GM18868 (cell line): ENCODE results near the gene FBXL4.

Experiments
- ATAC-seq: cut with Tn5 transposase; IDR thresholded peaks from one replicate; pipeline ENCODE4 v1.9.1; 2021; ENCODE audit warnings: mild to moderate bottlenecking, moderate library complexity; ENCODE audit not compliant: unreplicated experiment

Gene FBXL4

DNA sequence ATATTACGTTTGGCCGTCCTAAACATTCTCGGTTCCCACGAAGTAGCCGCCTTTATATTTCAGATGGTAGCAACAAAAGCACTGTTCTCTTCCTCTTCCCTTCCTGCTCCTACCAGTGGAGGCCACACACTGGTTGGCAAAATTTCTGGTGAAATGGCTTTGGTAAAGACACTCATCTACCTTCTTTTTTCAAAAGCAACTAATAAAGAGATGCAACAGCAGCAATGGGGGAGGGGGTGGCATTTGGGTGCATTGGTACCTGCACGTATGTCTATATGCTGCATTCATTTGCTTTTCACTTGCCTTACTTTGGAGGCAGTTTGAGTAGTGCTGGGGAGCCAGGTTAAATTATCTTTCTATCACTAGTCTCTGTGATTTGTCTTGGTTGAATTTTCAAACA lies 107.4 kb downstream of the FBXL4 start:
- ATAC-seq = no peak

DNA sequence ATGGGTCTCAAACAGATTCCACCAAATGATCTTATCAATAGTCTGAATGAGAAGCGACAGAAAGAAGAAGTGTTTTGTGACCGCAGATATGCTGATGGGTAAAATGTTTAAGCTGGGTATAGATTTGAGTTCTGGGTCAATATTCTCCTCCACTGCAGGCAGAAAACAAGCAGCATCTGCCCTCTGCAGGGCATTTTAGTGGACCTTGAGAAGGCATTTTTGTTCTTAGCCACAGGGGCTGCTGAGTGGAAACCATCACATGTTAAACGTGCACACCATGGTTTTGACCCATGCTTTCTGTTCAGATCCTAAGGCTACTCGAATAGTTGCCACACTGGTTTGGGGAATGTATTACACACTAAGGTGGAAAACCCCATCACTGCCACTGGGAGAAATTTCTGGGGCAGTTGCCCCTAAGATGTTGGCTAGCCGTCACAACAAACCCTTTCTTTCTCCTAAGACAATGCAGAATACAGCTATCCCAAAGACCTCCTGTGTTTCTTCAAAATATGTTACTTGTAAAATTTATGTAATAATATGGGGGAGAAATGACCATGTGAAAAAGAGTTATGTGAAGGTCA lies 107.9 kb downstream of the FBXL4 start:
- ATAC-seq = no peak

DNA sequence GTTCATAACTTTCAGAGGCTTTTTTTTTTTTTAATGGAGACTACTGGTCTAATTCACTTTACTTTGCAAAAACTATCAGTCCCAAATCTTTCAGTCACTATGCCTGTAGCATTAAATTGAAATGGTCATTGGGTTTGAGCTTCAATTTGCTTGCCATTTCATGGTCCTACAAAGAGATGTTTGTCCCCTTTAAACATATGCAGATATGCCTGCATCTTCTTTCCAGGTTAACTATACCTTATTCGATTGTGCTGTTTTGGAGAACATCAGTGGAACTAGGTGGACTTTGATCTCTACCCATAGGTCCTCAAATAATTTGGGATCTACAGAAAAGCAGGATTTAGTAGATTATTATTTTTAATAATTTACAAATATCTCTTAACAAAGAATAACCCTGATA lies 108.8 kb downstream of the FBXL4 start:
- ATAC-seq = no peak

DNA sequence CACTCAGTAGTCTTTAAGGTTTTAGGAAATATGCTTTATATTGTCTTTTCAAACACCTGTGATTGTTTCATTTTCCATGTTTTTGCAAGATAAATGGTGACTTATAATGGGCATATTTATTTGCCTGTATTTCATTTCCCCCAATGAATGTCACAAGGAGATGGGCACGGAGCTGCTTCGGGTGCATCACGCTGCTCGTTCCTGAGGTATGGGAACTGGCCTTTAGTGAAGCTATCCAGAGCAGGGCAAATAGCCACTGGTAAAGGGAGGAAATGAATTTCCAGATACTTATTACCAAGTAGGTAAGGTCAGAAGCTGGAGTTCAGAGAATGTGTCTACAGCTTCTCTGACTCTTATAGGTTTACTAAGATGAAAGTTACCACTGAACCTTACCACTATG lies 109.7 kb downstream of the FBXL4 start:
- no peak for ATAC-seq

DNA sequence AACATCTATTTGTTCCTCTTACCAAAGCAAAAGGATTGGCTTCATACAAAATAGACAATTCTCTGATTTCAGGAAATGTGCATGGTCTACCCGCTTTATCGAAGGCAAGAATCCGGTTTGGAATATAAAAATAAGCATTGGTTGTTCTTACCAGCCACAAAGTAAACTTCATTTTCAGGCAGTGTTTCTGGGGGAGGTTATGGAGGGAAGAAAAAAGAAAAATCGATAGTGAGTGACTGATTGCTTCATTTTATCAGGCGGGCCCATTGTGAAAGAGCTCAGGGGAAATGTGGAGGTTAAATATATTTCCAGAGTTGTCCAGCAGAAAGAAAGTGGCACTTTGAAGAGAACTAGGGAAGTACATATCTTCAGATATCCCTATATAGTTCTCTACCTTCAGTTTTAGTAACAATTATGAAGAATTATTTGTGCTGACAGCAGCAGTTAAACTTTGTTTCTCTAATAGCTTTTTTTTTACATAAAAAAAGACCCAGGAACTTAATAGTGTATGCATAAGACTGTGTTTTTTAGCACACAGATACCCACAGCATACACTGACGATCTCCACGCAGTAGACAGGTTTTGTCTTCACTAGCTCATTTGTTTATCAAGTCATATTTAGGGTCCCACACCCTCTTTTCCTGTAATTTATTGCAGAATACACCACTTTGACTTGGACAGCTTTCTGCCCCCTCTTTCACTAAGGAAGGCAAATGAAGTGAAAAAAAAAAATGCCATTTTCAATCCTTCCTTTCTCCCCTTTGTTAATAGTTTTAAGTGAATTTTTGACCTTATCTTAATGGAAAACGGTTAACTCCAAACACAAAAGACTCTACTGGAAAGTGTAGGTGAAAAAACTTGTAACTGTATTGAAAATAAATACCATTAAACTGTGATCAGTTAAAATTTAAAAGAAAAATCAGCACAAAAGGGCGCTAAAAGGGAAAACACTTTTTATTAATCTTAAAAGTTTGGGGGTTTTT lies 110.5 kb downstream of the FBXL4 start:
- no peak for ATAC-seq

DNA sequence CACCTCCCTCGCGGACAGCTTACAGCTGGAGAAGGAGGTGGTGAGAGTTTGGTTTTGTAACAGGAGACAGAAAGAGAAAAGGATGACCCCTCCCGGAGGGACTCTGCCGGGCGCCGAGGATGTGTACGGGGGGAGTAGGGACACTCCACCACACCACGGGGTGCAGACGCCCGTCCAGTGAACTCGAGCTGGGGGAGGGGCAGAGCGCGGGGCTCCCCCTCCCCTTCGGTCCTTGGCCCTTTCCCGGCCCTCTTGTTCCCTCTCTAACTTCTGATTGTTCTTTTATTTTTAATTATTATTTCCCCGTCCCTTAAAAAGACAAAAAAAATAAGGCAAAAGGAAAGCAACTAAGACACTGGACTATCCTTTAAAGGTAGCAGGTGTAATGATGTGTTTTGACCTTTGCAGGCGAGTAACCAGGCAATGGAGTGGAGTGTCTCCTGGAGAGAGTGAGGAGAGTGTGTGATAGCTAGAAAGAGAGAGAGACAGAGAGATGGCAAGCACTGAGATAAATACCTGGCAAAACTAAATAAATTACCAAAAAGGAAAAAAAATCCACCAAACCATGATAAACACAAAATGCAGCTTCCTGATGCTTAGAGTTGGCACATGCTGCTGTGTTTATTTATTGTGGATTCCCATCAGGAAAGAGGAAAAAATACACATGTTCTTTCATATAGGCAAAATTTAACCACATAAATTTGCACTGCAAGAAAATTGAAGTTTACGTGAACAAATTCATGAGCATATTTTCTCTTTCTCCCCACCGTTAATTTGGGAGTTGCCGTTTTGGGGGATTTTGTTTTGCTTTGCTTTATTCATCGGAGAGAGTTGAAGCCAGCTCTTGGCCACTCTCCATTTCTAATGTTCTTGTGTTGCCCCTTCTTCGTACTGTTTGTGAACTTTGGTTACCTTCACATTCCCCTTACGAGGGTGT lies 111.5 kb downstream of the FBXL4 start:
- ATAC-seq = no peak

DNA sequence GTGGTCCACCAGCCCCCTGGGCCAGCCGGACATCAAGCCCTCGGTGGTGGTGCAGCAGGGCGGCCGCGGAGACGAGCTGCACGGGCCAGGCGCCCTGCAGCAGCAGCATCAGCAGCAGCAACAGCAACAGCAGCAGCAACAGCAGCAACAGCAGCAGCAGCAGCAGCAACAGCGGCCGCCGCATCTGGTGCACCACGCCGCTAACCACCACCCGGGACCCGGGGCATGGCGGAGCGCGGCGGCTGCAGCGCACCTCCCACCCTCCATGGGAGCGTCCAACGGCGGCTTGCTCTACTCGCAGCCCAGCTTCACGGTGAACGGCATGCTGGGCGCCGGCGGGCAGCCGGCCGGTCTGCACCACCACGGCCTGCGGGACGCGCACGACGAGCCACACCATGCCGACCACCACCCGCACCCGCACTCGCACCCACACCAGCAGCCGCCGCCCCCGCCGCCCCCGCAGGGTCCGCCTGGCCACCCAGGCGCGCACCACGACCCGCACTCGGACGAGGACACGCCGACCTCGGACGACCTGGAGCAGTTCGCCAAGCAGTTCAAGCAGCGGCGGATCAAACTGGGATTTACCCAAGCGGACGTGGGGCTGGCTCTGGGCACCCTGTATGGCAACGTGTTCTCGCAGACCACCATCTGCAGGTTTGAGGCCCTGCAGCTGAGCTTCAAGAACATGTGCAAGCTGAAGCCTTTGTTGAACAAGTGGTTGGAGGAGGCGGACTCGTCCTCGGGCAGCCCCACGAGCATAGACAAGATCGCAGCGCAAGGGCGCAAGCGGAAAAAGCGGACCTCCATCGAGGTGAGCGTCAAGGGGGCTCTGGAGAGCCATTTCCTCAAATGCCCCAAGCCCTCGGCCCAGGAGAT lies 112.4 kb downstream of the FBXL4 start:
- ATAC-seq = no peak

DNA sequence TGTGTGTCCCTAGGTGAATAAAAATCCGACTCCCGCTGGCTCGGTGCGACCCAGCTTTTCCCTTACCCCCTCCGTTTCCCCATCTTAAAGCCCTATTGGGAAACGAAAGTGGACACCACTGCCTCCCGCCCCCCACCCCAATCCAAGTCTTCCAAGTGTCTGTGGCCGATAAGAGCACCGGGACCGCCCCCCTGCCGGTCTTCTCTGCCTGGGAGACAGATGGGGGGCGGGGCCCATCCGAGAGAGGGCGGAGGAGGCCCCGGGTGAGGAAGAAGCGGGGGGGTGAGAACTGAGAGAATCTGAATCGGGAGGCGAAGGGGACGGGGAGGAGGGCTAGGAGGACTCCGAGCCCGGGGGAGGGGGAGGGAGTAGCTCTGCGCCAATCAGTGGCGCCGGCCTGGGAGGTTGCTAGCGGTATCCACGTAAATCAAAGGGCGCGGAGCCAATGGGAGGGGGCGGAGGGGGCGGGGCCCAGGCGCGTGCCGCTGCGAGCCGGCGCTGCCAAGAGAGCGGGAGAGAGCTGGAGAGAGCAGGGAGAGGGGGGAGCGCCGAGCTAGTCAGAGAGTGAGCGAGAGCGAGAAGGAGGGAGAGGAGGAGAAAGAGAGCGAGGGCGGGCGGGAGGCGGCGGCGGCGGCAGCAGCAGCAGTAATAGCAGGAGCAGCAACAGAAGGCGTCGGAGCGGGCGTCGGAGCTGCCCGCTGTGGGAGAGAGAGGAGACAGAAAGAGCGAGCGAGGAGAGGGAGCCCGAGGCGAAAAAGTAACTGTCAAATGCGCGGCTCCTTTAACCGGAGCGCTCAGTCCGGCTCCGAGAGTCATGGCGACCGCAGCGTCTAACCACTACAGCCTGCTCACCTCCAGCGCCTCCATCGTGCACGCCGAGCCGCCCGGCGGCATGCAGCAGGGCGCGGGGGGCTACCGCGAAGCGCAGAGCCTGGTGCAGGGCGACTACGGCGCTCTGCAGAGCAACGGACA lies 113.4 kb downstream of the FBXL4 start, which contains the start of gene POU3F2:
Gene POU3F2, plus strand, starts transcription at position 515 of the 972 bp plus-strand sequence. Its CDS starts 300 bp downstream, at position 815.
- peak; percentile 45 for ATAC-seq

DNA sequence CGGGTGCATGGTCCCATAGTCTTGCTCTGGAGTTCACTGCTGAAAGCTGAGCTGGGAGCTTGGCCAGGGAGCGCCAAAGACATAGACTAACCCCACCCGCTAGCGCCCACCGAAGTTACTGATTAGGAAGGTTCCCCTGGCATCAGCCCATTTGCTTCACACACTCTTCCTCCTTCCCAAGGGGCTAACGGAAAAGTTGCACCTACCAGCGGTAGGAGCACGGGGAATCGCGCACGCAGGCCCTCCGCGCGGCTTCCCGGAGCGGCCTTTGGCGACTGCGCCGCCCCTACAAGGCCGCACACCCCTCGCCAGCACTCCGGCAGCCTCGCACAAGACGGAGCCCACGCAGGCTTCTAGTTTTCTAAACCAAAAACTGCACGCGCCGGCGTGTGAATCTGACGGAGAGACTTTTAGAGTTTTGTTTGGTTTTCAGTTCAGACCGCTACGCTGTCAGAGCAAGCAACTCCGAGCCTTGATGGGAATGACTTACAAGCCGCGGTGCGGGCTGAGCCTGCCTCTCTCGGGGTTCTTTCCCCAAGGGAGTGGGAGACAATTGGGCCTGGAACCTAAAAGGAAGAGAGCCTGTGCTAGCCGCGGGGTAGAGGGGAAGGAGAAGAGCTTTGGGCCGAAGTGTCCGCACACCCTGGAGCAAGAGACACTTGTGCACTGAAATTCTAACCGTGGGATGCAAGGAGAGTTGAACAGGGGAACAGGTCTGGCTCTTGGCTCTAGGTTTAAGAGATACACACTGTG lies 114.3 kb downstream of the FBXL4 start:
- peak; percentile 7 for ATAC-seq

DNA sequence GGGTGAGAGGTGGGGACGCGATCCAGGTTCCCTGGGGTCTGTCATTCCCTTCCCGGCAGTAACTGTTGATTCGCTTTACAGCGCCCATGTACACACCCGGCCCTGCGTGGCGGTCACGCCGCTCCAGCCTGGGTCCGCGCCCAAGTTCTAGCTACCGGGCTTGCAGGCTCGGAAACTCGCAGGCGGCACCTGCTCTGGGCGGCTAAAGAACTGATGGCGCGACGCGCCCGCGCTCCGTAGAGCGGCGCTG lies 114.8 kb downstream of the FBXL4 start:
- ATAC-seq = peak; percentile 38

DNA sequence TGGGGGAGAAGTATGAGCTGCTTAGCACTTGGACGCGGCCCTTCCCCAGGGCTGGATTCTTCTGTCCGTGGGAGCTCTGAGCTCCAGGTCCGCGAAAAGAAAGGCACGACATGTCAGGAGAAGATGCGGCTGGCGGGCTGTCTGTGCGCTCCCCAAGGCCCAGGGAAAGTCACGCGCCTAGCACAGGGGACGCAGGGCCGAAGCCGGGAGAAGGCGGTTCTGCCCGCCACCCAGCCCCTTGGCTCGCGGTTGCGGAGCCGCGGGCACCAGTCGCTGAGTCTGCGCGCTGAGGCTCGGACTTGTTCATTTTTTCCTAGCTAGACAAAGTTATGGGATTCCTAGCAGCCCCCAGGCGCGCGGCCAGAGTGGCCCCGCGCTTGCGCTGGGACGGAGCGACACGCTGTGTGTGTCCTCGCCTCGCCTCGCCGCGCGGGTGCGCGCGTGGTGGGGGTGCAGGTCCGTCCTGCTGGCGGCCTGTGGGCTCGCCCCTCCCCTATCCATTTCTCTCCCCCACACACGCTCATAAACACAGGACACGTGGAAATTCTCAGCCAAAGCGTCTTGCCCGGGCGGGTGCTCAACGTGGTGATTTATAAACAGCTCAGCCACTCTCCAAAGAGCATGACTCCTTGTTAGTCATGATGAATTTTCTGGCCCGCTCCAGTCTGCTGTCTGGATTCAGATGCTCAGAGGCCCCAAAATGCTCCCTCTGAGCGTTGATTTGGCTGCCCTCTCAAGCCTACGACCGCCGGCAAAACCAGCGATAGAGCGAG lies 115.3 kb downstream of the FBXL4 start:
- ATAC-seq = no peak

DNA sequence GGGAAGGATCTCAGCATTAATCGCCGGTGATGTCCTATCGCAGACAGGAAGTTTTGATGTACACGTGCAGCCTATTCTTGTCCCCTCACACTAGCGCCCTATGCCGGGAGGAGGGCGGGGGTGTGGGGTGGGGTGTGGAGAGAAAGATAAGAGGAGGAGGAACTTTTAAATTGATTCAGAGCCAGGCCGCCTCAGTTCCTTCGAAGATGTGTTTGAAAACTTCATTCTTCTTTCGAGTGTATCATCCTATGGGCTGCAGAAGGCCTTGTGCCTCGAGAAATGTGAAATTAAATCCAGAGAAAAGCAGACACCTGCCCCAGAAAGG lies 115.8 kb downstream of the FBXL4 start:
- no peak for ATAC-seq

DNA sequence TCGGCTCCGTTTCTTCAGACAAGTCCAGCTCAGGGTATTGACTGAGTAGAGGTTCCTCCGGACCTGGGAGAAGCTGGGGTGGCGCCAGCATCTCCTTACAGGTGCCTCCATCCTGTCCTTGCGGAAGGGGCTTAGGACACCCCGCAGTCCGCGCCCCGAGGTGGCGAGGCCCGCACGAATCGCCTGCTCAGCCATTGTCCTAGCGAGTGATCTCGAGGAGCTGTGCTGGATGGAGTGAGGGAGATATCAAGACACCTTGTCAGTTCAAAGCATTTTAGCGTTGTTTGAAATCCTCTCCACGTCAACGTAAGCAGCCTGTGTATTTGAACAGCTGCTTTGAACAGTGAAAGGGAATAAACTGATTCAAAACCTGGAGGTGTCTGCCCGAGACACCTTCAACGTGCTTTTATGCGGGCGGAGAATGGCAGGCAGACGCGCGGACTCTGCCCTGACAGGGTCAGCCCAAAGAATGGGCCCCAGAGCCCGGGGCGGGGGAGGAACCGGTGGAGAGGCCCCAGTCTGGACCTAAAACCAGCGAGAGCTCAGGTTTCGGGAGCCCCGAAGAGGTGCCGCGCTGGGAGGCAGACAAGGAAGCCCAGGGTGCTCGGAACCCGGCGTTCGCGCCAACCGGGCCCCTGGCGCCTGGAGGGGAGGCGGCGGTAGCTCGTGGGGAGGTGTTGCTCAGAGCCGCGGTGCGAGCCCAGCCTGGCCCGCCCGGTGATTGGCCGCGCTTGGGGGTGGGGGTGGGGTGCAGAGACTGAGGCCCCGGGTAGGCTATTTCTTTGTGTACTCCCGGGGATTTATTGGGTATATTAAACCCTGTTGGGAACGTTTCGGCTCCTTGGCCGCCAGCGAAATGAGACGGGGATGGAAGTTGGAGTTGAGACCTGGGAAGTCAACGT lies 116.4 kb downstream of the FBXL4 start:
- no peak for ATAC-seq

DNA sequence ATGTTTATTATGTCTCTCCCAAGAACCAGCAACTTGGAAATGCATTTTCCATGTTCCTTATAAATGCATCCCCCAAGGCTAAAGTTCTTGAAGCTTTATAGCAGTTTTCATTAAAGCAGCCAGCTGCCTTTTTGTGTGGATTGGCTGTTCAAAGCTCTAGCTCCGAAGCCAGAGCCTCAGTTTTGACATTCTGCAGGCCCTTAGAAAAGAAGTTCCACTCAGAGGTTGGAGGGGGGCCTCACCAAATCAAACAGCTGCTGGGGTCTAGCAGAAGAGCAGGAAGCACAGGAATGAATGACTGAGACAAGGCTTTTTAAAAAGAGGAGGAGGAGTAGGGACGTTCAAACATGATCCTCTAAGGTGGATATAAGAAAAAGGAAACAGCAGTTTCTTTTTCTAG lies 117.6 kb downstream of the FBXL4 start:
- ATAC-seq = no peak

DNA sequence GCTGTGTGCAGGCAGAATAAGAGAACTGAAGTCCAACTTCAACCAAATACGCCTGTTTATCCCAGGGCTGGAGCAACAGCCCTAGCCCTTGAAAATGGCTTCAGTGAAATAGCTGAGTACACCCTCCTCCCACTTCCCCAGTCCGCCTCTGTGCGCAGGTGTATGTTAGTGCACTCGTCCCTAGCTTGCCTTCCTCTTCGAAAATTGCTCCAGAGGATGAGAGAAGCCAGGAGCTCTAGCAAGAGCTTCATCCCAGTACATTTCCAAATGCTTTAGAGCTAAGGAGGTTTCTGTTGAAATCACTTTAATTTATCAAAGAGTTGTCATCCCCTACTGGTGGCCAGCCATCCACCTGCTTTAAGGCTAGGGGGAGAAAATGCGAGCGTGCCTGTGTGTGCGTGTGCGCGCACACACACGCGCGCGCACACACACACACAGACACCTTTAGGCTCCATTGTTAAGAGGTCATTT lies 118.8 kb downstream of the FBXL4 start:
- no peak for ATAC-seq

DNA sequence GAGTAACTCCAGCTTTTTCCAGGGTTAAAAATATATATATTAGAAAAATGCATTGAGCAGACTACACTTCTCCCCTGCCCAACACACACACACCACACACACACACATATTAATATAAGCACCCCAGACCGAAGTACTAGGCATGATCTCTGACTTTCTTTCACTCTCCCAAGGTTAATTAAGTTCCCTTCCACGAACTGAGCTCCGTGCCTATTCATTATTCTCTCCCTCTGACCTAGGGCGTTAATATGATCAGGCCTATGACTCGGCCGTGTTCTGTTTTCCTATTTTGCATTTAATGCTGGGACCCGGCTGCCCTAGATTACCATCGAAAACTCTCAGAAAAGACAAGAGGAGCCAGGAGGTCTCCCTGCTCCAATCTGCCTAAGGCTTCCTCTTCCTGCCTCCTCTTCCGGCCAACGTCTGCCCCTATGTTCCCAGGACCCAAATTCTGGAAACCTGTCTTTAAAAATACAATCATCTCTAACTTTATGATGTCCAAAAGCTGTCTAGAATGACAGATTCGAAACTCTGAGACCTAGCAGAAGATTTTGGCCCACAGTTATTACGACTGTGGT lies 119.4 kb downstream of the FBXL4 start:
- no peak for ATAC-seq
